Measurements from ENCODE around the gene USP38.

DNA sequence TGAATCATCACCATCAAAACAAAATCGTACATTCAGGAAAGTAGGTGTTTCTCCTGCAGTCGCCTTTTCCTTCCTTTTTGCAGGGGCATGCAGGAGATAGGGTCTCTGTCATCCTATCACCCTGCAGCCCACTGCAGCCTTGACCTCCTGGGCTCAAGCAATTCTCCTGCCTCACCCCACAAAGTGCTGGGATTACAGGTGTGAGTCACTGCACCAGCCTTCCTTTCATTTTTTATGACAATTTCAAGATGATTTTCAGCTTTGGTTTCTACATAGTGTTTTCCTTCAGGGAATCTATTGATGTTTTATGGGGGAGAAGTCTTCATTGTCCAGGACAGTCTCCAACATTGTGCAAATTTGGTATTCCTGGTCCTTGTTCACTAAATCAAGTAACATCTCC lies 71.7 kb downstream of the USP38 start:
- TF ChIP-seq, protein P1, sequence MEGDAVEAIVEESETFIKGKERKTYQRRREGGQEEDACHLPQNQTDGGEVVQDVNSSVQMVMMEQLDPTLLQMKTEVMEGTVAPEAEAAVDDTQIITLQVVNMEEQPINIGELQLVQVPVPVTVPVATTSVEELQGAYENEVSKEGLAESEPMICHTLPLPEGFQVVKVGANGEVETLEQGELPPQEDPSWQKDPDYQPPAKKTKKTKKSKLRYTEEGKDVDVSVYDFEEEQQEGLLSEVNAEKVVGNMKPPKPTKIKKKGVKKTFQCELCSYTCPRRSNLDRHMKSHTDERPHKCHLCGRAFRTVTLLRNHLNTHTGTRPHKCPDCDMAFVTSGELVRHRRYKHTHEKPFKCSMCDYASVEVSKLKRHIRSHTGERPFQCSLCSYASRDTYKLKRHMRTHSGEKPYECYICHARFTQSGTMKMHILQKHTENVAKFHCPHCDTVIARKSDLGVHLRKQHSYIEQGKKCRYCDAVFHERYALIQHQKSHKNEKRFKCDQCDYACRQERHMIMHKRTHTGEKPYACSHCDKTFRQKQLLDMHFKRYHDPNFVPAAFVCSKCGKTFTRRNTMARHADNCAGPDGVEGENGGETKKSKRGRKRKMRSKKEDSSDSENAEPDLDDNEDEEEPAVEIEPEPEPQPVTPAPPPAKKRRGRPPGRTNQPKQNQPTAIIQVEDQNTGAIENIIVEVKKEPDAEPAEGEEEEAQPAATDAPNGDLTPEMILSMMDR (IDR thresholded peaks at IDR 0.05; ENCODE audit: borderline replicate concordance, extremely low read depth, low read length, poor library complexity, severe bottlenecking), result no peak
- no peak for TF ChIP-seq EZH2 (IDR thresholded peaks at IDR 0.05; ENCODE audit: borderline replicate concordance, low read depth, low read length, severe bottlenecking)
